Fibroblast of lung (primary cell): ENCODE measurements around the gene DLK1. TPM values are rescaled to one million over a fixed set of nuclear protein-coding genes. Genes with fewer than 3 reads are reported as not detected.

Experiments
- DNase-seq, 2 donors: peaks; one replicate each; pipeline versions ENCODE4 v3.0.0 to v3.0.0-alpha.2; 2010; ENCODE audit warnings: low read depth in 2 of 2
- H2AFZ ChIP-seq: 2 replicates; pipeline ENCODE4 v1.5.1; 2012; ENCODE audit warnings: low read length, control low read depth, inconsistent platforms
- H3K27ac ChIP-seq: 2 replicates; pipeline ENCODE4 v1.5.1; 2011; ENCODE audit warnings: low read length, control low read depth; ENCODE audit not compliant: insufficient read depth
- H3K27me3 ChIP-seq: 2 replicates; pipeline ENCODE4 v1.5.1; 2011; ENCODE audit warnings: mild to moderate bottlenecking, low read length; ENCODE audit not compliant: control insufficient read depth, insufficient read depth
- H3K36me3 ChIP-seq: 2 replicates; pipeline ENCODE4 v1.5.1; 2011; ENCODE audit warnings: low read length; ENCODE audit not compliant: control insufficient read depth, insufficient read depth
- H3K4me1 ChIP-seq: 2 replicates; pipeline ENCODE4 v1.5.1; 2011; ENCODE audit warnings: low read length; ENCODE audit not compliant: control insufficient read depth, insufficient read depth; ENCODE audit errors: extremely low read depth
- H3K4me2 ChIP-seq: 2 replicates; pipeline ENCODE4 v1.5.1; 2011; ENCODE audit warnings: low read length, control low read depth; ENCODE audit not compliant: insufficient read depth; ENCODE audit errors: extremely low read depth
- H3K4me3 ChIP-seq, 4 experiments: fragments of 200-600 bp in 1 of 4; sonication (generic) in 1 of 4; replicated peaks in 1 of 4; 2 replicates each; pipeline ENCODE4 v1.5.1; 2011 to 2016; ENCODE audit warnings: low read length in 4 of 4, low read depth in 3 of 4, mild to moderate bottlenecking in 3 of 4, control low read depth in 2 of 4, inconsistent platforms in 1 of 4, mixed read lengths in 1 of 4; ENCODE audit not compliant: insufficient read depth in 1 of 4; ENCODE audit errors: control extremely low read depth in 1 of 4
- H3K79me2 ChIP-seq: 2 replicates; pipeline ENCODE4 v1.5.1; 2012; ENCODE audit warnings: mild to moderate bottlenecking, low read length, inconsistent platforms; ENCODE audit not compliant: control insufficient read depth, insufficient read depth
- H3K9ac ChIP-seq: 2 replicates; pipeline ENCODE4 v1.5.1; 2011; ENCODE audit warnings: mild to moderate bottlenecking, low read length, control low read depth; ENCODE audit not compliant: insufficient read depth
- H3K9me3 ChIP-seq: 2 replicates; pipeline ENCODE4 v1.5.1; 2012; ENCODE audit warnings: low read depth, low read length; ENCODE audit not compliant: control insufficient read depth, insufficient read depth
- H4K20me1 ChIP-seq: 2 replicates; pipeline ENCODE4 v1.5.1; 2011; ENCODE audit warnings: low read length; ENCODE audit not compliant: control insufficient read depth, insufficient read depth; ENCODE audit errors: extremely low read depth
- CTCF ChIP-seq, 2 donors: IDR thresholded peaks in 1 of 2; conservative IDR thresholded peaks in 1 of 2; 1 replicate in 1 of 2; 2 replicates in 1 of 2; pipeline ENCODE4 v1.5.1; 2011 to 2012; ENCODE audit warnings: low read length in 2 of 2, control low read depth in 1 of 2, inconsistent platforms in 1 of 2, low read depth in 1 of 2, mild to moderate bottlenecking in 1 of 2
- EZH2 ChIP-seq: IDR thresholded peaks from 2 replicates; pipeline ENCODE4 v1.5.1; 2012; ENCODE audit warnings: low read length, control low read depth, mild to moderate bottlenecking; ENCODE audit errors: missing control alignments
- polyA plus RNA-seq, 2 donors: library from polyadenylated mRNA; depleted of rRNA in 1 of 2; stranded (reverse) in 1 of 2; unstranded in 1 of 2; fragments of >200 nt; gene quantifications; 2 replicates each; pipeline ENCODE4 v1.2.1, GENCODE V29; 2011 to 2012; ENCODE audit warnings: missing spikeins in 1 of 2
- total RNA-seq: library from RNA; depleted of rRNA; stranded (reverse); fragments of >200 nt; gene quantifications from 2 replicates; pipeline ENCODE4 v1.2.1, GENCODE V29; 2014

The DLK1 gene
- total and polyA plus RNA-seq, 2 donors (not counting 1 experiment from before 2014, with no cell fraction given), result not detected

GRCh38 chr14:100736269-100737180, 9.8 kb downstream of the DLK1 start:
- no peak overlapping the region for H2AFZ ChIP-seq
- no peaks in the 10 kb centered on the region for H3K79me2 ChIP-seq
- no peaks in the 10 kb centered on the region for H3K9me3 ChIP-seq
- no peak overlapping the region for H3K27ac ChIP-seq
- TF ChIP-seq CTCF (conservative IDR thresholded peaks at IDR 0.05 in 1 of 2, IDR thresholded peaks at IDR 0.05 in 1 of 2; ENCODE audit: low read depth in 1 of 2, low read length in 2 of 2), result no peak
- no peak for TF ChIP-seq EZH2
- H3K36me3 ChIP-seq, result no peaks in the 10 kb centered on the region
- no peaks in the 10 kb centered on the region for H3K27me3 ChIP-seq
- no peaks in the 10 kb centered on the region for H3K4me1 ChIP-seq
- no peak overlapping the region for H3K4me3 ChIP-seq
- no peaks in the 10 kb centered on the region for H4K20me1 ChIP-seq
- no peak overlapping the region for H3K4me2 ChIP-seq
- no peak overlapping the region for H3K9ac ChIP-seq
- DNase-seq, result no peak

GRCh38 chr14:100737526-100737925, 10.8 kb downstream of the DLK1 start:
- H2AFZ ChIP-seq, result no peak overlapping the region
- no peaks in the 10 kb centered on the region for H3K9me3 ChIP-seq
- H3K9ac ChIP-seq, result no peak overlapping the region
- TF ChIP-seq CTCF (conservative IDR thresholded peaks at IDR 0.05 in 1 of 2, IDR thresholded peaks at IDR 0.05 in 1 of 2; ENCODE audit: low read depth in 1 of 2, low read length in 2 of 2) (no peak), EZH2 (no peak)
- H4K20me1 ChIP-seq, result no peaks in the 10 kb centered on the region
- H3K4me3 ChIP-seq, result no peak overlapping the region
- H3K27me3 ChIP-seq, result no peaks in the 10 kb centered on the region
- no peaks in the 10 kb centered on the region for H3K36me3 ChIP-seq
- H3K4me1 ChIP-seq, result no peaks in the 10 kb centered on the region
- no peaks in the 10 kb centered on the region for H3K79me2 ChIP-seq
- no peak for DNase-seq
- H3K27ac ChIP-seq, result no peak overlapping the region
- H3K4me2 ChIP-seq, result no peak overlapping the region

- no peaks in the 10 kb centered on the region for H3K4me1 ChIP-seq
- no peak for TF ChIP-seq CTCF (conservative IDR thresholded peaks at IDR 0.05 in 1 of 2, IDR thresholded peaks at IDR 0.05 in 1 of 2; ENCODE audit: low read depth in 1 of 2, low read length in 2 of 2)
- TF ChIP-seq EZH2, result no peak
- H3K79me2 ChIP-seq, result no peaks in the 10 kb centered on the region
- no peak overlapping the region for H3K4me2 ChIP-seq
- H3K9ac ChIP-seq, result no peak overlapping the region
- H3K36me3 ChIP-seq, result no peaks in the 10 kb centered on the region
- no peak overlapping the region for H2AFZ ChIP-seq
- H3K4me3 ChIP-seq, result no peak overlapping the region
- no peak overlapping the region for H3K27ac ChIP-seq
- no peak for DNase-seq
- no peaks in the 10 kb centered on the region for H3K9me3 ChIP-seq
- H4K20me1 ChIP-seq, result no peaks in the 10 kb centered on the region
- no peaks in the 10 kb centered on the region for H3K27me3 ChIP-seq
These were observed 11.6 kb downstream of the DLK1 start for GRCh38 chr14:100738269-100738691.
